ENCODE data around the gene VGLL4.

Gene VGLL4

DNA sequence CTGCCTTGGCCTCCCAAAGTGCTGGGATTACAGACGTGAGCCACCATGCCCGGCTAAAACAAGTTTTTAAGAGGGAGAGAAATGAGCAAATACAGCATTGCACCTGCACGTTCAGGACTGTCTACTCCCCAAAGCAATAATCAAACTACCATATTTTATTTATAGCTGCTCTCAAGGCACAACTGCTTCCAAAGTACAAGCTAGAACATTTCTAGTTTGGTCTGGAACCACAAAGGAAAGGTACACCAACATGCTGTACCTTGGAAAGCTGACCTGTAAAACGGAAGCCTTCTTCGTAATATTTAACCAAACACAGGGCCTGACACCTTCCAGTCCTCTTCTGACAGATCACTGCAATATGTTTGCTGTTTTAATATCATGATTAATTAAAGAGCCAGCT is 14.5 kb upstream of the VGLL4 start:
- DNase-seq (ENCODE audit: low read depth in 1 of 2, low spot score in 1 of 2): no peak
- TF ChIP-seq POLR2AphosphoS5 (IDR thresholded peaks at IDR 0.05; ENCODE audit: low read depth) (no peak), GABPA (IDR thresholded peaks at IDR 0.05; ENCODE audit: low read depth) (no peak), SPI1 (IDR thresholded peaks at IDR 0.05; ENCODE audit: borderline replicate concordance, low read depth) (no peak)
- TF ChIP-seq, protein P1, sequence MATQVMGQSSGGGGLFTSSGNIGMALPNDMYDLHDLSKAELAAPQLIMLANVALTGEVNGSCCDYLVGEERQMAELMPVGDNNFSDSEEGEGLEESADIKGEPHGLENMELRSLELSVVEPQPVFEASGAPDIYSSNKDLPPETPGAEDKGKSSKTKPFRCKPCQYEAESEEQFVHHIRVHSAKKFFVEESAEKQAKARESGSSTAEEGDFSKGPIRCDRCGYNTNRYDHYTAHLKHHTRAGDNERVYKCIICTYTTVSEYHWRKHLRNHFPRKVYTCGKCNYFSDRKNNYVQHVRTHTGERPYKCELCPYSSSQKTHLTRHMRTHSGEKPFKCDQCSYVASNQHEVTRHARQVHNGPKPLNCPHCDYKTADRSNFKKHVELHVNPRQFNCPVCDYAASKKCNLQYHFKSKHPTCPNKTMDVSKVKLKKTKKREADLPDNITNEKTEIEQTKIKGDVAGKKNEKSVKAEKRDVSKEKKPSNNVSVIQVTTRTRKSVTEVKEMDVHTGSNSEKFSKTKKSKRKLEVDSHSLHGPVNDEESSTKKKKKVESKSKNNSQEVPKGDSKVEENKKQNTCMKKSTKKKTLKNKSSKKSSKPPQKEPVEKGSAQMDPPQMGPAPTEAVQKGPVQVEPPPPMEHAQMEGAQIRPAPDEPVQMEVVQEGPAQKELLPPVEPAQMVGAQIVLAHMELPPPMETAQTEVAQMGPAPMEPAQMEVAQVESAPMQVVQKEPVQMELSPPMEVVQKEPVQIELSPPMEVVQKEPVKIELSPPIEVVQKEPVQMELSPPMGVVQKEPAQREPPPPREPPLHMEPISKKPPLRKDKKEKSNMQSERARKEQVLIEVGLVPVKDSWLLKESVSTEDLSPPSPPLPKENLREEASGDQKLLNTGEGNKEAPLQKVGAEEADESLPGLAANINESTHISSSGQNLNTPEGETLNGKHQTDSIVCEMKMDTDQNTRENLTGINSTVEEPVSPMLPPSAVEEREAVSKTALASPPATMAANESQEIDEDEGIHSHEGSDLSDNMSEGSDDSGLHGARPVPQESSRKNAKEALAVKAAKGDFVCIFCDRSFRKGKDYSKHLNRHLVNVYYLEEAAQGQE (IDR thresholded peaks at IDR 0.05; ENCODE audit: insufficient replicate concordance, low read depth): no peak
- TF ChIP-seq, protein P2, sequence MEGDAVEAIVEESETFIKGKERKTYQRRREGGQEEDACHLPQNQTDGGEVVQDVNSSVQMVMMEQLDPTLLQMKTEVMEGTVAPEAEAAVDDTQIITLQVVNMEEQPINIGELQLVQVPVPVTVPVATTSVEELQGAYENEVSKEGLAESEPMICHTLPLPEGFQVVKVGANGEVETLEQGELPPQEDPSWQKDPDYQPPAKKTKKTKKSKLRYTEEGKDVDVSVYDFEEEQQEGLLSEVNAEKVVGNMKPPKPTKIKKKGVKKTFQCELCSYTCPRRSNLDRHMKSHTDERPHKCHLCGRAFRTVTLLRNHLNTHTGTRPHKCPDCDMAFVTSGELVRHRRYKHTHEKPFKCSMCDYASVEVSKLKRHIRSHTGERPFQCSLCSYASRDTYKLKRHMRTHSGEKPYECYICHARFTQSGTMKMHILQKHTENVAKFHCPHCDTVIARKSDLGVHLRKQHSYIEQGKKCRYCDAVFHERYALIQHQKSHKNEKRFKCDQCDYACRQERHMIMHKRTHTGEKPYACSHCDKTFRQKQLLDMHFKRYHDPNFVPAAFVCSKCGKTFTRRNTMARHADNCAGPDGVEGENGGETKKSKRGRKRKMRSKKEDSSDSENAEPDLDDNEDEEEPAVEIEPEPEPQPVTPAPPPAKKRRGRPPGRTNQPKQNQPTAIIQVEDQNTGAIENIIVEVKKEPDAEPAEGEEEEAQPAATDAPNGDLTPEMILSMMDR (IDR thresholded peaks at IDR 0.05; ENCODE audit: insufficient read depth, low read length): no peak
- Histone ChIP-seq H3K27ac (replicated peaks) (no peak overlapping the region), H3K4me3 (replicated peaks; ENCODE audit: insufficient read depth, low read length) (no peak overlapping the region), H3K27me3 (ENCODE audit: insufficient read depth, poor library complexity, severe bottlenecking) (no peaks in the 10 kb centered on the region)

DNA sequence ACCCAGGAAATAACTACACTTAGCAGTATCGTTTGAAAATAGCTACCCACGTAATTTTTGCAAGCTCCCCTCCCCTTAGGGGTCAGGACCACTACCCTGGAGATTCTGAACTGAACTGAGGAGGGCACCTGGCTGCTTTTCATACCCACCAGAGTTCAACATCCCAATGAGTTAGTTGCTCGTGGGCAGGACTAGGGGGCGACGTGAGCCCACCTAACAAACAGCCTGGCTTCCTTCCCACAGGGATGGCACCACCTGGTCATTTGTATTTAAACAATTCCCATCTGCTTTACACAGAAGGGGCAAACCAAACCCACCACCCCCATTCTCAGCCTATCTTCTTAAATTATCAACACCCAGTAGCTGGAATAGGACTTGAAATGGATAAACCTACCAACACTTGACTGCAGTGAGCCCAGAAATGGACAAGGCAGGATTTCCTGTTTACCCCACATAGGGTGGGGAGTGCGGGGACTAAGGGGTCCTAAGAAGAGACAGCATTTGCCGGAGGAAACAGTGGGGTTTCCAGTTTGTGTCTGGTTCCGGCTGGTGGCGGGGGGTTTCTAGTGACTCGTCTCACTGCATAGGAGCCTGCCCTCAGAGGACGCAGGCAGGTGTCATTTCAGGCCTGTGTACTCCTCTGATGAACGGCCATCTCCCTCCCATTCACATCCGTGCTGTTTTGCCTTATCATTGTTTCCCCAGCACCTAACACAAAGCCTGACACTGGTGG is 11.6 kb upstream of the VGLL4 start:
- no peak for DNase-seq (ENCODE audit: low read depth in 1 of 2, low spot score in 1 of 2)
- H3K27ac ChIP-seq (replicated peaks): no peak overlapping the region
- no peaks in the 10 kb centered on the region for H3K27me3 ChIP-seq (ENCODE audit: insufficient read depth, poor library complexity, severe bottlenecking)
- TF ChIP-seq, protein P2 (IDR thresholded peaks at IDR 0.05; ENCODE audit: insufficient read depth, low read length): no peak
- TF ChIP-seq, protein P1 (IDR thresholded peaks at IDR 0.05; ENCODE audit: insufficient replicate concordance, low read depth): no peak
- TF ChIP-seq SPI1 (IDR thresholded peaks at IDR 0.05; ENCODE audit: borderline replicate concordance, low read depth) (no peak), GABPA (IDR thresholded peaks at IDR 0.05; ENCODE audit: low read depth) (no peak), POLR2AphosphoS5 (IDR thresholded peaks at IDR 0.05; ENCODE audit: low read depth) (no peak)
- no peak overlapping the region for H3K4me3 ChIP-seq (replicated peaks; ENCODE audit: insufficient read depth, low read length)

DNA sequence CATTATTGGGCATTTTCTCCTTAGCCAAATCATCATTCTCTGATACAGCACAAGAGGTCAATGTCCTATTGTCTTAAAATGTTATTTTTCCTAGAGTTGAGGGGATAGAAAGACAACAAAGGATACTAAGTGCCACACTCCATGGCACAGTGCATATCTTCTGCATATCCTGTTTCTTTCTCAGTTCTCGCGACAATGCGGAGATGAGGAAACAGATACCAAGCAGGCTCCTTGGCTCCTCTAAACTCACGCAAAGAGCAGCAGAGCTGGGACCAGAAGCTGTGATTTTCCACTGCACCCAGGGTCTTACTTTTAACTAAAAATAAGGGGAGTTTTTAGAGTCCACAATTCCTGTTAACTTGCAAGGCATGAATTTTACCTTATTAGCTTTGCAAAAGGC is 10.5 kb upstream of the VGLL4 start:
- DNase-seq (ENCODE audit: low read depth in 1 of 2, low spot score in 1 of 2): no peak
- TF ChIP-seq SPI1 (IDR thresholded peaks at IDR 0.05; ENCODE audit: borderline replicate concordance, low read depth): no peak
- Histone ChIP-seq H3K27me3 (ENCODE audit: insufficient read depth, poor library complexity, severe bottlenecking) (no peaks in the 10 kb centered on the region), H3K4me3 (replicated peaks; ENCODE audit: insufficient read depth, low read length) (no peak overlapping the region), H3K27ac (replicated peaks) (no peak overlapping the region)

DNA sequence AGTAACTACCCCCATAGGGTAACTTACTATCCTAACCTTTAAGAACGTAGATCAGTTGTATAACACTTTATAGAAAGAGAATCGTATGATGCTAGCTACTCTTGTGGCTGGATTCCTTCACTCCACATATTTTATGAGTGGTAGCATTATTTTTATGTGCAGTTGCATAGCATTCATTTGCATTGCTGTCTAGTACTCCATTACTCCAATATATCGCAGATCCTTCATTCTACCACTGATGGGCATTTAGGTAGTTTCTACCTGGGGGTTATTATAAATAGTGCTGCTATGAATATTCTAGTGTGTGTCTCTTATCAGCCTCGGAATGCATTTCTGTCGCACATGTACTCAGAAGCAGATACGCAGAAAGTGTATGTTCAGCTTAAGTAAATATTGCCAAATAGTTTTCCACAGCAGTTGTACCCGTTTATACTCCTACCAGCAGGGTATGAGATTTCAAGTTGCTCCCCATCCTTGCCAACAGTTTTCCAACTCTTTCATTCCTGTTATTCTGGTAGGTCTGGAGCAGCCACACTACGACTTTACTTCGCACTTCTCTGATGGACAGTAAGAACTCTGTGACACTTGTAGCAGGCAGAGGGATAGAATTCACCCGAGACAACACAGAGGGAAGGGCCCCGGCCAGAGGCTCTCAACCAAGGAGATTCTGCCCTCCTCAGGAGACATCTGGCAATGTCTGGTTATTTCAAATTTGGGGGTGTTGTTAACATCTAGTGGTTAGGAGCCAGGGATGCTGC is 9.8 kb upstream of the VGLL4 start:
- no peak for DNase-seq (ENCODE audit: low read depth in 1 of 2, low spot score in 1 of 2)
- TF ChIP-seq, protein P2 (IDR thresholded peaks at IDR 0.05; ENCODE audit: insufficient read depth, low read length): no peak
- TF ChIP-seq, protein P1 (IDR thresholded peaks at IDR 0.05; ENCODE audit: insufficient replicate concordance, low read depth): no peak
- TF ChIP-seq POLR2AphosphoS5 (IDR thresholded peaks at IDR 0.05; ENCODE audit: low read depth): no peak
- TF ChIP-seq GABPA (IDR thresholded peaks at IDR 0.05; ENCODE audit: low read depth): no peak
- TF ChIP-seq SPI1 (IDR thresholded peaks at IDR 0.05; ENCODE audit: borderline replicate concordance, low read depth): no peak

More for the DNA sequence above, 9.8 kb upstream of the VGLL4 start:
- Histone ChIP-seq H3K27ac (replicated peaks) (no peak overlapping the region), H3K4me3 (replicated peaks; ENCODE audit: insufficient read depth, low read length) (no peak overlapping the region), H3K27me3 (ENCODE audit: insufficient read depth, poor library complexity, severe bottlenecking) (no peaks in the 10 kb centered on the region)

Measured in HL-60 (cell line).